SK-N-SH (cell line): ENCODE results near the gene TAP1. TPM values are rescaled to one million over a fixed set of nuclear protein-coding genes. Genes with fewer than 3 reads are reported as not detected.

ENCODE experiments used
- CTCF ChIA-PET: fragments of 300-600, 350-600 bp; formaldehyde crosslinking; extraction: SDS; loops from one replicate; lab custom pipeline; 2021; lab: Yijun Ruan, JAX
- POLR2A ChIA-PET: fragments of 350-600 bp; sonication (Branson Sonifier 250); formaldehyde crosslinking; extraction: SDS; loops from one replicate; lab custom pipeline; 2020; ENCODE audit warnings: antibody characterized with exemption, inconsistent platforms; lab: Yijun Ruan, JAX
- DNase-seq: peaks from one replicate; pipeline ENCODE4 v3.0.0; 2012
- H2AFZ ChIP-seq: fragments of 200-600 bp; sonication (generic); 2 replicates; pipeline ENCODE4 v1.8.1; 2016; ENCODE audit warnings: antibody characterized with exemption, mild to moderate bottlenecking, low read depth
- H3F3A ChIP-seq: fragments of 200-600 bp; sonication (generic); replicated peaks from 2 replicates; pipeline ENCODE3; 2016; ENCODE audit warnings: antibody characterized with exemption, mild to moderate bottlenecking; ENCODE audit not compliant: insufficient read depth
- H3K27ac ChIP-seq, 2 experiments: fragments of 200-500 bp in 1 of 2; fragments of 200-600 bp in 1 of 2; sonication (Bioruptor generic) in 1 of 2; sonication (generic), shearing (Covaris generic) in 1 of 2; 2 replicates each; pipeline versions ENCODE4 v1.5.1 to v1.6.1; 2014 to 2016; ENCODE audit warnings: low read depth in 2 of 2, inconsistent platforms in 1 of 2, low read length in 1 of 2, mild to moderate bottlenecking in 1 of 2, mixed read lengths in 1 of 2
- H3K27me3 ChIP-seq: fragments of 200-600 bp; sonication (generic), shearing (Covaris generic); 2 replicates; pipeline ENCODE4 v1.6.1; 2016; ENCODE audit warnings: mixed run types; ENCODE audit not compliant: insufficient read depth
- H3K36me3 ChIP-seq, 2 experiments: fragments of 200-500 bp in 1 of 2; fragments of 200-600 bp in 1 of 2; sonication (Bioruptor generic) in 1 of 2; sonication (generic) in 1 of 2; replicated peaks in 1 of 2; 2 replicates each; pipeline versions ENCODE3 to v1.5.1; 2014 to 2016; ENCODE audit warnings: low read length in 1 of 2, mild to moderate bottlenecking in 1 of 2; ENCODE audit not compliant: insufficient read depth in 2 of 2, control insufficient read depth in 1 of 2
- H3K4me1 ChIP-seq, 2 experiments: fragments of 200-500 bp in 1 of 2; fragments of 200-600 bp in 1 of 2; sonication (Bioruptor generic) in 1 of 2; sonication (generic), shearing (Covaris generic) in 1 of 2; 2 replicates each; pipeline versions ENCODE4 v1.5.1 to v1.6.1; 2014 to 2016; ENCODE audit warnings: low read depth in 1 of 2, low read length in 1 of 2, mixed run types in 1 of 2; ENCODE audit not compliant: insufficient read depth in 2 of 2, control insufficient read depth in 1 of 2
- H3K4me2 ChIP-seq: fragments of 200-600 bp; sonication (generic), shearing (Covaris generic); 2 replicates; pipeline ENCODE4 v1.6.1; 2017; ENCODE audit warnings: mixed run types
- H3K4me3 ChIP-seq, 2 experiments: fragments of 200-500 bp in 1 of 2; fragments of 200-600 bp in 1 of 2; sonication (Bioruptor generic) in 1 of 2; sonication (generic), shearing (Covaris generic) in 1 of 2; 2 replicates each; pipeline versions ENCODE4 v1.5.1 to v1.8.1; 2014 to 2016; ENCODE audit warnings: low read depth in 2 of 2, inconsistent platforms in 1 of 2, low read length in 1 of 2, mild to moderate bottlenecking in 1 of 2, mixed read lengths in 1 of 2, moderate library complexity in 1 of 2
- H3K79me2 ChIP-seq: fragments of 200-600 bp; sonication (generic); 2 replicates; pipeline ENCODE4 v1.8.1; 2017; ENCODE audit warnings: mild to moderate bottlenecking; ENCODE audit not compliant: insufficient read depth
- H3K9ac ChIP-seq: fragments of 200-600 bp; sonication (generic); 2 replicates; pipeline ENCODE4 v1.6.1; 2017; ENCODE audit warnings: mixed run types
- H3K9me2 ChIP-seq: fragments of 200-600 bp; sonication (generic); 2 replicates; pipeline ENCODE4 v1.6.1; 2017; ENCODE audit warnings: mixed run types
- H3K9me3 ChIP-seq: fragments of 200-600 bp; sonication (generic); 2 replicates; pipeline ENCODE4 v1.6.1; 2017; ENCODE audit warnings: mixed run types, mild to moderate bottlenecking, moderate library complexity
- H4K20me1 ChIP-seq: fragments of 200-600 bp; sonication (generic); 2 replicates; pipeline ENCODE4 v1.6.1; 2017; ENCODE audit warnings: mild to moderate bottlenecking, mixed run types; ENCODE audit not compliant: insufficient read depth
- CTCF ChIP-seq: fragments of 200-600 bp; sonication (generic); IDR thresholded peaks from 2 replicates; pipeline ENCODE4 v1.6.1; 2017; ENCODE audit warnings: antibody characterized with exemption, mild to moderate bottlenecking, moderate library complexity
- EP300 ChIP-seq, 2 experiments: IDR thresholded peaks; 2 replicates each; pipeline versions ENCODE4 v1.4.0 to v1.6.1; 2012; ENCODE audit warnings: borderline replicate concordance in 1 of 2, low read depth in 1 of 2, low read length in 1 of 2
- GABPA ChIP-seq: IDR thresholded peaks from 2 replicates; pipeline ENCODE4 v1.4.0; 2012; ENCODE audit warnings: low read depth, mild to moderate bottlenecking
- JUND ChIP-seq: IDR thresholded peaks from 2 replicates; pipeline ENCODE4 v1.4.0; 2012
- MXI1 ChIP-seq: IDR thresholded peaks from 2 replicates; pipeline ENCODE4 v1.6.1; 2012; ENCODE audit warnings: mild to moderate bottlenecking, low read depth, low read length, improper control_type of control experiment
- POLR2AphosphoS5 ChIP-seq: IDR thresholded peaks from 2 replicates; pipeline ENCODE4 v1.6.1; 2012; ENCODE audit warnings: low read depth, low read length
- RAD21 ChIP-seq: IDR thresholded peaks from 2 replicates; pipeline ENCODE4 v1.6.1; 2012; ENCODE audit warnings: mild to moderate bottlenecking, low read length
- RCOR1 ChIP-seq: fragments of 150-350 bp; IDR thresholded peaks from 2 replicates; pipeline ENCODE4 v1.6.1; 2017; ENCODE audit warnings: antibody characterized with exemption, low read length
- REST ChIP-seq: IDR thresholded peaks from 2 replicates; pipeline ENCODE4 v1.6.1; 2012; ENCODE audit warnings: mild to moderate bottlenecking, low read depth, low read length, moderate library complexity
- TCF12 ChIP-seq: IDR thresholded peaks from 2 replicates; pipeline ENCODE4 v1.4.0; 2012
- TEAD4 ChIP-seq: IDR thresholded peaks from 2 replicates; pipeline ENCODE4 v1.4.0; 2012; ENCODE audit warnings: mild to moderate bottlenecking, borderline replicate concordance; ENCODE audit not compliant: insufficient read depth
- YY1 ChIP-seq: IDR thresholded peaks from 2 replicates; pipeline ENCODE4 v1.4.0; 2012; ENCODE audit warnings: low read depth, mild to moderate bottlenecking
- WGBS: methylation state at CpG from one replicate; pipeline ENCODE4 v1.1.6; 2017; ENCODE audit warnings: low lambda C conversion rate; 5-methylcytosine and 5-hydroxymethylcytosine counted together
- polyA plus RNA-seq, 3 experiments: library from polyadenylated mRNA; depleted of rRNA; stranded (reverse); fragments of >200 nt; gene quantifications; 2 replicates each; pipeline ENCODE4 v1.2.3, GENCODE V29; 2012

TAP1 gene
- polyA plus RNA-seq, 1 of the 3 experiments (the other 2 are of a cell fraction): 31.1 TPM

GRCh38 chr6:32847004-32847403, 6.5 kb downstream of the TAP1 start:
- CTCF ChIA-PET: interaction anchor here (1.9 to 3.9 kb wide), 2 partner anchors 8 to 22 kb away, joined by 7 to 31 read pairs; partner anchors contain the start of gene TAP2
- 78% methylated on average over 10 of the region's 10 CpGs for WGBS

More at GRCh38 chr6:32847004-32847403, 6.5 kb downstream of the TAP1 start:
- Histone ChIP-seq H3K27ac (no peak overlapping the region), H4K20me1 (no peaks in the 10 kb centered on the region), H3K79me2 (no peaks in the 10 kb centered on the region), H3K9me2 (no peaks in the 10 kb centered on the region), H3K9me3 (no peaks in the 10 kb centered on the region), H3K27me3 (no peaks in the 10 kb centered on the region), H3K4me3 (no peak overlapping the region), H3K4me1 (peaks cover 0 to 13% of the 10 kb centered on the region in 2 experiments; a peak in 1 of 4 replicates), H3K4me2 (no peak overlapping the region), H3K9ac (no peak overlapping the region), H3F3A (no peaks in the 10 kb centered on the region), H2AFZ (no peak overlapping the region), H3K36me3 (peaks cover 5 to 21% of the 10 kb centered on the region in 2 experiments)
- TF ChIP-seq YY1: no peak
- no peak for TF ChIP-seq RCOR1
- no peak for TF ChIP-seq JUND
- no peak for TF ChIP-seq POLR2AphosphoS5
- no peak for TF ChIP-seq CTCF
- no peak for TF ChIP-seq REST
- TF ChIP-seq TCF12: no peak
- TF ChIP-seq TEAD4: no peak
- TF ChIP-seq RAD21: no peak
- no peak for TF ChIP-seq EP300 (IDR thresholded peaks at IDR 0.05; ENCODE audit: borderline replicate concordance in 1 of 2, low read depth in 1 of 2, low read length in 1 of 2)
- TF ChIP-seq GABPA: no peak
- no peak for TF ChIP-seq MXI1
- DNase-seq: no peak
- POLR2A ChIA-PET: no interaction called here
